ENCODE measurements around the gene TMEM150A. TPM values are rescaled to one million over a fixed set of nuclear protein-coding genes. Genes with fewer than 3 reads are reported as not detected.
A peak's percentile ranks its signal among the peaks of the same experiment; 100 is the strongest.
"Not testable (repeated sequence)": the region's sequence is repeated elsewhere in the genome, so short reads cannot be mapped to it uniquely, and the experiment has no call there.

The TMEM150A gene
- polyA plus RNA-seq, 2 of the 4 experiments (the other 2 are of a cell fraction): 8.5 to 10.9 TPM

DNA sequence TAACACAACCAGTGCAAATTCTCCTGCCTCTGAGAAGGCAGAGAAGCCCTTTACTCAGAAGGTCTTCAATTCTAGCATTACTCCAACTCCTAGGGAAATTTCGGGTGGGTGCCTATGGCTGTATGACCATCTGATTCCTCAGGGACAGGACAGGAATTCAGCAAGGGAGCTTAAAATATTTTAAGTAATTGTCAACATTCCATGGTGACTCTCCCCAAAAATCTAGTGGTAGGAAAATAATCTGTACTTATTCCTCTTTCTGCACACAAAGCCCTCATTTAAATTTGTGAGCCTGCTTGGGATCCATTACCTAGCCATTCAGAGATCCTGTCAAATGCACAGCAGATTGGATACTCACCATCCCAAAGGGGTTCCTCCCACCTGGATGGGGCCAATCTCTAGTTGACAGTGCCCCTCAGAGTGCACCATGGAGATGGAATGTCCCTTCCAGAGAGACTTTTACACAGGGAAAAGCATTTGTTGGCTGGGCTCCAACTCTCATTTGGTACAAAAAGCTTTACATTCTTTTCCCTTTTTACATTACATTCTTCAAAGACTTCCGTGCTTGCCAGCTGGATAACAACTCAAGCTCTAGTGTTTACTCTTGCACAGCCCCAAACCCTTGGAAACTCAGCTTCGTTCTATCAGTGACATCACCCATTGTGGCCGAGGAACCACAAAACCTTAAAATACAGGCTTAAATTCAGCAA lies 3.1 kb upstream of the TMEM150A start:
- no peaks in the 10 kb centered on the region for H3K9me3 ChIP-seq
- WGBS (ENCODE audit: missing lambda C conversion rate): 80% methylated on average over 4 of the region's 4 CpGs
- ATAC-seq: no peak
- no peak overlapping the region for H3K4me2 ChIP-seq
- no peak overlapping the region for H3K4me3 ChIP-seq
- POLR2A ChIA-PET: interaction anchor here (1.4 to 3.9 kb wide), 2 partner anchors 11 to 167 kb away, joined by 3 to 19 read pairs; partner anchors contain the start of gene RNF181
- H3K4me1 ChIP-seq: peaks cover 26% of the 10 kb centered on the region
- DNase-seq (ENCODE audit: low read depth in 1 of 2, low spot score in 1 of 2): no peak
- H3K27ac ChIP-seq: no peak overlapping the region
- TF ChIP-seq NPAS2 (CRISPR knock-in tag; IDR thresholded peaks at IDR 0.05; ENCODE audit: borderline replicate concordance): no peak
- TF ChIP-seq, protein P1, sequence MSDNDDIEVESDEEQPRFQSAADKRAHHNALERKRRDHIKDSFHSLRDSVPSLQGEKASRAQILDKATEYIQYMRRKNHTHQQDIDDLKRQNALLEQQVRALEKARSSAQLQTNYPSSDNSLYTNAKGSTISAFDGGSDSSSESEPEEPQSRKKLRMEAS (IDR thresholded peaks at IDR 0.05): no peak
- no peak for TF ChIP-seq RARB (CRISPR knock-in tag; IDR thresholded peaks at IDR 0.05)
- no peak for TF ChIP-seq MYC (IDR thresholded peaks at IDR 0.05; ENCODE audit: borderline replicate concordance, low read length)
- CTCF ChIA-PET: interaction anchor here (0.8 to 2.6 kb wide), 10 partner anchors 10 to 186 kb away, joined by 3 to 8 read pairs (median 3); no protein-coding TSS in a partner anchor
- FAIRE-seq: no peak

- H3K4me3 ChIP-seq: no peak overlapping the region
- H3K4me1 ChIP-seq: peaks cover 20% of the 10 kb centered on the region
- CTCF ChIA-PET: interaction anchor here (0.8 to 2.6 kb wide), 13 partner anchors 10 to 304 kb away, joined by 3 to 8 read pairs (median 3); no protein-coding TSS in a partner anchor
- FAIRE-seq (no peak), ATAC-seq (no peak), DNase-seq (ENCODE audit: low read depth in 1 of 2, low spot score in 1 of 2) (no peak)
- no peaks in the 10 kb centered on the region for H3K9me3 ChIP-seq
- POLR2A ChIA-PET: interaction anchor here (1.4 to 3.9 kb wide), 2 partner anchors 10 to 167 kb away, joined by 3 to 19 read pairs; partner anchors contain the start of gene RNF181
- H3K4me2 ChIP-seq: no peak overlapping the region
- no peak for TF ChIP-seq NR3C1 (IDR thresholded peaks at IDR 0.05)
- 0 out of 4 replicates have a peak, but pooled peaks of 1 of the 2 experiments have one; percentile 8 for TF ChIP-seq CEBPB (IDR thresholded peaks at IDR 0.05)
- no peak overlapping the region for H3K27ac ChIP-seq
- WGBS (ENCODE audit: missing lambda C conversion rate): 72% methylated on average over 6 of the region's 6 CpGs
These were observed 2.3 kb upstream of the TMEM150A start for GRCh38 chr2:85604568-85605339.

DNA sequence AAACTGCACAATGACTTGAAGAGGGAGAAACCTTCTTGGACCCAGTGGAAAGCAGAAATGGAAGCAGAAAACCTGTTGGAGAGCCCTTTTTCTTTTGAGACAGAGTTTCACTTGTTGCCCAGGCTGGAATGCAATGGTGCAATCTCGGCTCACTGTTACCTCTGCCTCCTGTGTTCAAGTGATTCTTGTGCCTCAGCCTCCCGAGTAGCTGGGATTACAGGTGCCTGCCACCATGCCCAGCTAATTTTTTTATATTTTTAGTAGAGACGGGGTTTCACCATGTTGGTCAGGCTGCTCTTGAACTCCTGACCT lies 1.6 kb upstream of the TMEM150A start:
- POLR2A ChIA-PET: interaction anchor here (3.9 kb wide), 1 partner anchor 9 kb away, joined by 19 read pairs; the partner anchor contains the start of gene RNF181
- not testable (repeated sequence) for H3K27ac ChIP-seq; FAIRE-seq; ATAC-seq; H3K4me3 ChIP-seq; DNase-seq (ENCODE audit: low read depth in 1 of 2, low spot score in 1 of 2); H3K9me3 ChIP-seq
- 85% methylated on average over 3 of the region's 3 CpGs for WGBS (ENCODE audit: missing lambda C conversion rate)
- CTCF ChIA-PET: interaction anchor here (0.9 to 2.6 kb wide), 9 partner anchors 10 to 303 kb away, joined by 3 to 8 read pairs (median 3); no protein-coding TSS in a partner anchor
- Histone ChIP-seq H3K4me1 (peaks cover 20% of the 10 kb centered on the region), H3K4me2 (peak overlapping the region; percentile 81)

- FAIRE-seq: no peak
- peak; percentile 69 to 70 for ATAC-seq
- Histone ChIP-seq H3K27ac (peak overlapping the region; percentile 88 to 92), H3K4me2 (peak overlapping the region; percentile 81), H3K9me3 (no peaks in the 10 kb centered on the region), H3K4me3 (peak overlapping the region; percentile 66), H3K4me1 (peaks cover 21% of the 10 kb centered on the region)
- peak in 1 of 2 experiments; percentile 51 for DNase-seq (ENCODE audit: low read depth in 1 of 2, low spot score in 1 of 2)
- ChIA-PET POLR2A (interaction anchor here (0.7 to 2.2 kb wide), 5 partner anchors 10 to 274 kb away, joined by 3 to 20 read pairs (median 3); partner anchors contain the start of genes C2orf68, MAT2A, SH2D6 and TGOLN2), CTCF (interaction anchor here (0.9 to 1.8 kb wide), 6 partner anchors 8 to 210 kb away, joined by 3 to 5 read pairs (median 4); partner anchors contain the start of gene USP39)
- WGBS (ENCODE audit: missing lambda C conversion rate): 13% methylated on average over 32 of the region's 36 CpGs
- TF ChIP-seq EHF (CRISPR knock-in tag; IDR thresholded peaks at IDR 0.05) (no peak), FOSL2 (IDR thresholded peaks at IDR 0.05) (no peak), FOSL2 (CRISPR knock-in tag; IDR thresholded peaks at IDR 0.05) (no peak), E2F6 (IDR thresholded peaks at IDR 0.05; ENCODE audit: borderline replicate concordance, low read depth) (no peak), MAZ (IDR thresholded peaks at IDR 0.05; ENCODE audit: borderline replicate concordance, low read depth, low read length) (no peak), ZSCAN20 (CRISPR knock-in tag; IDR thresholded peaks at IDR 0.05) (no peak), BHLHE40 (IDR thresholded peaks at IDR 0.05; ENCODE audit: low read depth, low read length) (no peak), RFX5 (IDR thresholded peaks at IDR 0.05) (no peak), KDM5A (IDR thresholded peaks at IDR 0.05) (no peak), TP53 (CRISPR knock-in tag; IDR thresholded peaks at IDR 0.05) (no peak), MYC (IDR thresholded peaks at IDR 0.05; ENCODE audit: borderline replicate concordance, low read length) (no peak), PHF8 (IDR thresholded peaks at IDR 0.05; ENCODE audit: borderline replicate concordance, low read depth) (no peak), HOXB13 (CRISPR knock-in tag; IDR thresholded peaks at IDR 0.05; ENCODE audit: low read depth) (no peak), ELK1 (IDR thresholded peaks at IDR 0.05; ENCODE audit: low read depth, low read length) (no peak), RCOR1 (IDR thresholded peaks at IDR 0.05; ENCODE audit: low read depth, low read length) (no peak), MAFK (IDR thresholded peaks at IDR 0.05; ENCODE audit: partially characterized antibody) (no peak)
- TF ChIP-seq, protein P2, sequence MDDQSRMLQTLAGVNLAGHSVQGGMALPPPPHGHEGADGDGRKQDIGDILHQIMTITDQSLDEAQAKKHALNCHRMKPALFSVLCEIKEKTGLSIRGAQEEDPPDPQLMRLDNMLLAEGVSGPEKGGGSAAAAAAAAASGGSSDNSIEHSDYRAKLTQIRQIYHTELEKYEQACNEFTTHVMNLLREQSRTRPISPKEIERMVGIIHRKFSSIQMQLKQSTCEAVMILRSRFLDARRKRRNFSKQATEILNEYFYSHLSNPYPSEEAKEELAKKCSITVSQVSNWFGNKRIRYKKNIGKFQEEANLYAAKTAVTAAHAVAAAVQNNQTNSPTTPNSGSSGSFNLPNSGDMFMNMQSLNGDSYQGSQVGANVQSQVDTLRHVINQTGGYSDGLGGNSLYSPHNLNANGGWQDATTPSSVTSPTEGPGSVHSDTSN (IDR thresholded peaks at IDR 0.05): no peak
These were observed 575 bp downstream of the TMEM150A start for GRCh38 chr2:85601771-85602475.
